NCI-H1417 treated with DMSO at 0.1 percent for 48 hours (cell line): ENCODE measurements around the gene VSX1.

Source experiments
- DNase-seq: peaks from one replicate; lab custom pipeline; 2025; lab: John Stamatoyannopoulos, UW

Gene VSX1

GRCh38 chr20:25053255-25054031 is 28.5 kb downstream of the VSX1 start:
- DNase-seq: no peak

DNA sequence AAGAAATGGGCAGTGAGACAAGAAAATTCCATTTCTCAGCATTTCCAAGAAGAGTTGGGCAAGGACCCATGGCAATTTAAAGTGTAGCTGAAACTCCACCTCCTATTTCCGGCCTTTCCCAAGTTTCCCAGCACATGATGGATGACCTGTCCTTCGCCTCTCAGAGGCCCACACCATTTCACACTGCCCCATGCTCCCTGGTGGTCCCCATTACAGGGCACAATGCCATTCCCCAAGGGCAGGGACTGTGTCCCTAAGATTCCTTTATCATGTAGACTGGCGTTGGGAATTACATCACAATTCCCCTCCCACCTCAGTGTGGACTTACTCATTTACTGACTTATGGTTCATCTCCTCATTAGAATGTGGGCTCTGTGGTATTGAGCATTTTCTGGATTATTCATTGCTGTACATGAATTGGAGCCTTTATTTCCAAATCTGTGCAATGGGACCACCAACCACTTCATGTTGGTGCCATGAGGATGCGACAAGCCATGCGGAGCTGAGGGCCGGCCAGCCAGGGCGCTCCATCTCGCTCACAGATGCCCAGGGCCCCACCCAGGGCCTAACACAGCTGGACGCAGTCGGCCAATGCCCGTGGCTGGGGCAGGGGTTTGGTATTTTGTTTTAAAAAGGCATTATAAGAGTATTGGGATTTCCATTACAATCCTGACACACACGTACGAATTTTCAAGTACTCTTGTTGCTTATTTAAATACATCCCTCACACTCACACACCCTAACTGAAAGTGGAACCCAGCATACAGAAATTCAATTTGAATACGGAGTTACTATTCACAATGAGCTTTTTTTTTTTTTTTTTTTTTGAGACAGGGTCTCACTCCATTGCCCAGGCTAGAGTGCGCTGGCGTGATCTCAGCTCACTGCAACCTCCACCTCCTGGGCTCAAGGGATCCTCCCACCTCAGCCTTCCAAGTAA is 29.4 kb downstream of the VSX1 start:
- no peak for DNase-seq

DNA sequence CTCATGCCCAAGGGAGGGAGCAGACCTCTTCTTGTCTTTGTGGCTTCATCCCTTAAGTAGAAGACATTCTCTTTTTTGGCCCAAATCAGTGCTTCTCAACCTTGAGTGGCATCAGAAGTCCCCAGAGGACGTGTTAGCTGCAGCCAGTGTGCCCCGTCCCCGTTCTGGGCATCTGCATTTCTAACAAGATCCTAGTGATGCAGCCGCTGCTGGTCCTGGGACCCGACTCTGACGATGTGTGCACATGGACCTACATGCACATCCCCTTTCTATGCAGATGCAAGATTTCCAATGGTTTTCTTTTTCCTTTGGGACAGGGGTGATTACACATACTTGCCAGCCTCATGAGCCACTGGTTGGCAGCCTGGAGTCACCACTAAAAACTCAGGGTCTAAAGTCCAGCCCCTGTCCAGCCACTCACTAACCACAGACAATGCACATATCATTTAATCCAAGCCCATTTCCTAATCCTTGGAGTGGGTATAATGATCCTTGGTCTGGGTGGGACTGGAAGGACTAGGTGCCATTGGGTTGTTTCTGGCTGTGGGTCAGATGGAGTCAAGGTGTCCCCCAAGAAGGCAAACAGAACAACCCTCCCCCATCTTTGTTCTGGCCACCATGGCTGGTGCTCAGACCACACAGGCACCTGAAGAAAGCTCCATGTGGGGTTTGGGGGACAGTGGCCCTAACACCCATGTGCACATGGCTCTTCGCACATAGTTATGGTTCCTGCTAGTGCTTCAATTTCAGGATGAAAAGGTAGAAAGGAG is 30.4 kb downstream of the VSX1 start:
- DNase-seq: no peak

DNA sequence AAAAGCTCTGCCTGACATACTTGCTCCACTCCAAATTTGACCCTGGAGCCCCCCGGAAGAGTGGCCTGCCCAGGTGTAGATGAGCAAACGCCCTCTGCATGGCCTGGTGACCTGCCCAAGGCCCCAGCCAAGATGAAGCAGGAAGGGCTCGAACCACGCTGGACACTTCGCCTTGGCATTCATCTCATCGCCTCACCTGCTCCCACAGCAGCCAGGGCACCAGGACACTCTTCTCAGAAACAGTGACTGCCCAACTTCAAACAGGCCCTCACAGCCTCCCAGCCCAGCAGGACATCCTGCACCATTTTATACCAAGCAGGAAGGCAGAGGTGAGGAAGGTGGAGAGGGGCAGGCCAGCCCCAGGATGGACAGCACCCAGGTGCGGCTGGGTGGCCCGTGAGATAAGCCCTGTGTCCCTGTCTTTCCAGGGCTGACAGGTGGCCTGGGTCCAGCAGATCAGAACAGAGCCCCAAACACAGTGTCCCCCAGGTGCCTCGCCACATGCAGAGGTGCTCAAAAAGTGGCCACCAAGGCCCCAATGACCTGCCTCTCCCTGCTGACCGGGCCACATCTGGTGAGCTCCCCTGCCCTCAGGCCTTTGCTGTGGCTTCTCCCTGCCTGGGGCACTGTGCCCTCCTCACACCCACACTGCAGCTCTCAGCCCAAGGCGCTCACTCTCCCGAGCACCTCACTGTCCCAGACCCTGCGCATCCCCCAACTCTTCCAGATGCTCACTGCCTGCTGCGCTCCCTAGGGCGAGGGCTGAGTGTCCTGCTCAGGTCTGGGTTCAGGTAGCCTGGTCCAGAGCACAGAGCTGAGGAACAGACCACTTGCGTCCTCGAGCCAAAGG is 31.2 kb downstream of the VSX1 start:
- no peak for DNase-seq

DNA sequence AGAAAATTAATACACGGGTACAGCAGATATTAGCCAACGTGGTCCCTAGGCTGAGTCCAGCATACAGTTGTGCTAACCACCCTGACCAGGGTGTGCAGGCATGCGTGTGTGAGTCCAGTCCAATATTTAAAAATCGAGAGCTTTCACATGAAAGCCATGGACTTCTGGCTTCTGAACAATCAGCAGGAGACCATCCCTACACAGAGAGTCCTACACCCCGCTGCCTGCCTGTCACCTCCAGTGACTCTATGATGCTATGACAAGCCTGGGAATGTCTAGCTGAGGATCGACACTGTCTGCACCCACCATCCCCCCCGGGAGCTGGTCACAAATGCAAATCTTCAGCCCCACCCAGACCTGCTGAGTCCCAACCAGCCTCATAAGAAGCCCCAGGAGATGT is 31.9 kb downstream of the VSX1 start:
- no peak for DNase-seq

DNA sequence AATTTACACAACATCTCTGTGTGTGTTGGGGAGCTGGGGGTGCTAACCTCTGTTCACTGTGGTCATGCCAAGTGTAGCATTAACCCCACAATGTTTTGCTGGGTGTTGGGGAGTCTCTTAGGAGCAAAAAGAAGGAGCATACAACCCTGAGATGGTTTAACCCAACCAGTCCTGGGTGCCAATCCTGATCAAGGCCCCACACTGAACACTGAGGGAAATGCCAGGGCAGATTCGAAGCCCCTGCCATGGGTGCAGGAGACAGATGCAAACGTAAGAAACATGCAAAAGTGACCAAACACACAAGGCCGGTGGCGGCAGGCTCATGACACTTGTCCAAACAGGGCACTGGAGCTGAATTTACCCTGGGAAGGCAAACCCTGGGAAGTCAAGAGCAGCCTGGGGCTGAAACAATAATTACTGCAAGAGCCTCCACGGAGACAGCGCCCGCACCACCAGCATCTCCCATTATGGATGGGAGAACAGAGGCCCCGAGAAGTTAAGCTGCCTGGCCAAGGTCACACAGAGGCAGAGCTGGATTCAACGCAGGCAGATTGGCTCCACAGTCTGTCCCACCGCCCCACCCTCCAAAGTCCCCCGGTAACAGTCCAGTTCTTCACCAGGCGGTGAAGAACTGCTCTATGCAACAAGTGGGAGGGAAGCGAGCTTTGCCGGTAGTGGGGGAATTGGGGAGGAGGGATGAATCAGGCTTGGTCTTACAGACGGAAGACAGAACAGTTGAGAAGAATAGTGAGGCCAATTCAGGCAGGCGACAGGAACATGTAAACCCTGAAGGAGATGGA is 32.5 kb downstream of the VSX1 start:
- no peak for DNase-seq

DNA sequence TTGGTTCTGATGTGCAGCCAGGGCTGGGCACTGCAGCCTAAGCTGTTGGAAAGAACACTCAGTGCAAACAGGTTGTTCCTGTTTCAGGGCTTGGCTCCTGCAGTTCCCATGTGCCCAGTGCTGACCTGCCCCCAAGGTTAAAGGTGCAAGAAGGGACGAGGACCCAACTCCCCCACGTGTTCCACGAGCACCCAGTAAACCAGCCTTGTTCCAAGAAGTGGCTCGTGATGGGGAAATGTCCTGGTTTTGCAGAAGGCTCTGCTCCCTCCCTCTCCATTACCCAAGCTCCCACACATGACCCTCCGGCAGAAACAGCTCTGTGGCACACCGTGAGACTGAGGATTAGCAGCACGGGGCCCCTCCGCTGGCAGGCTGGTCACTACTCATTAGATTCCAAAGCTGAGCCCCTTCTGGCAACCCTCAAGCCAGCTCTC is 33.4 kb downstream of the VSX1 start:
- no peak for DNase-seq

DNA sequence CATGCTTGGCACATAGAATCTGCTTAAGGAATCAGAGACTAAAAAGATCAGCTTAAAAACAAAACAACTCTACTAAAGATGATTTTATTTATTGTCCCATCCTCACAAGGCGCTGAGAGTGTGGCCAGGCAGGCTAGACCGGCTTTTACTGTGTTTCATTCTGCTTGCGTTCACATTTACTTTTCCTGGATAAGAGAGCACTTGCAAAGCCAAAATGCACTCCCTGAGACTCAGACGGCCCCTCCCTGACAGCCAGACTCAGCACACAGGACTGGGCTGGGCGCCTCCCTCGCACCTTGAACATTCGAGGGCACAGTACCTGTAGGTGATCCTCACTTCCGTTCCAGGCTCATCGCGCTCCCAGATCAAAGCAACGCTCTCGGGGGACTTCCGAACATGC is 34.2 kb downstream of the VSX1 start:
- DNase-seq: no peak

DNA sequence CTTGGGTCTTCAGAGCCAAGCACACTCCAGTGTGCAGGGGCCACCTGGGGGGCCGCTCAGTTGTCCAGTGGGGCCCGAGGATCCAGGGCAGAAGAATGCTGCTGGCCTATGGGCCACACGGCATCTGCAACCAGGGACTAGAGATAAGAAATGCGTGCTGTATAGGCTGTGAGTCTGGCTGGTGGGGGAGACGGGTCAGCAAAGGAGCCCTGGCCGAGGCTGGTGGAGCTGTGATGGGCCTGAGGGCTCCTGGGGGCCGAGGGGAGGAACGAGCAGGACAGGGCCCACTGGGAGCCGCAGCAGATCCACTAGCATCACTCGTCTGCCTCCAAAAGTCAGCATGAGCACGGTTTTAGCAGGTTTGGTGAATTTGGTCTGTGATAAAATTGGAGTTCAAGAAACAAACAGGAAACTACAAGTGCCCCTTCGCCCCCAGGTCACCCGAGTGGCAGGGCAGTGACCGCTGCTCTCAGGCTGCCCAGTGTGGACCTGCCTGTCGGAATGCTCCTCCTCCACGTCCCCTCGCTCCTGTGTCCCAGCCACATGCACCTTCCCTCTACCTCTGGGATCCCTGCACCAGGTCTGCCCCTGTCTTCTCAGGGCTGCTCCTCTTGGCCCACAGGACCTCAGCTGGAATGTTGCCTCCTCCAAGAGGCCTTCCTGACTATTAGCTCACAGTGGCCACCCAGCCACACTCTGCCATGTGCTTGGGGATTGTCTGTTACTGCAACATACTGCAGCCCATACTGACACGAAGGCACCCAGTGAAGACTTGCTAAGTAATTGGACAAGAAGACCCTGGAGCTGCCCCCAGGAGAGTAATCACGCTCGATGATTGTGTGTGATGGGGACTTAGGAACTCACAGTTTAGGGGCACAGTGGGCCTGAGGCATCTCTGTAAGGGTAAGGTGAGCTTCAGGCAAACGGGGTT is 34.9 kb downstream of the VSX1 start:
- no peak for DNase-seq

DNA sequence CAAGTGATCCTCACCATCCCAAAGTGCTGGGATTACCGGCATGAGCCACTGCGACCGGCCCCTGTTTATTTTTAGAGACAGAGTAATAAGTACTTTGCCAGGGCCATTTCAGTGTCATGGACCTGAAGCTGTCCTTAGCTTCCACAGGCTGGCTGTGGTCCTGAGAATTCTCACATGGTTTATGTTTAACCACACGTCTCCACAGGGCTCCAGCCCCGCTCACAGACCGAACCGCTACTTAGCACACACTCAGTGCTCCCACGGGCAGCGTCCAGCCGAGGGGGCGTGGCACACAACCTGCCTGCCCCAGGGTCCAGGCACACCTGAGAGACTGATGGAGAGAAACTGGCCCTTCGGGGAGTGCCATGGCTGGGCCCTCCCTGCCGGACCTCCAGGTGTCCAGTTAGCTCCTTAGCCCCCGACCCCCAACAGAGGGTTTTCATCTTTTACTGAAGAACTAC is 35.7 kb downstream of the VSX1 start:
- DNase-seq: no peak

DNA sequence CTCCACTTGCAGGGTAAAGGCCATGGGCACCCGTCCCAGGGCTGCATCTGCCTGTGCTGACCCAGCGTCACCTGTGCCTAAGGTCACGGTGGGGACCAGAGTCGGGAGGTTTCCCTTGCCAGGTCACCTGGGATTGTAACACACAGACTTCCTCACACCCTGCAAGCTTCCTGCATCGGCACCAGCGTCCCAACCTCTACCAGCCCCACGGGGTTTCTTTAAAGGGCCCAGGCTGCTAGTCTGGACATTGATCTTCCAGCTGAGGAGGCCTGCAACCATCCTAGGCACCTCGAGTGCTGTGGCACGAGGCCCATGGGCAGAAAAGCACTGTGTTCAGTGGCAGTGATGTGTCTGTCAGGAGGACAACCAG is 36.6 kb downstream of the VSX1 start:
- no peak for DNase-seq

DNA sequence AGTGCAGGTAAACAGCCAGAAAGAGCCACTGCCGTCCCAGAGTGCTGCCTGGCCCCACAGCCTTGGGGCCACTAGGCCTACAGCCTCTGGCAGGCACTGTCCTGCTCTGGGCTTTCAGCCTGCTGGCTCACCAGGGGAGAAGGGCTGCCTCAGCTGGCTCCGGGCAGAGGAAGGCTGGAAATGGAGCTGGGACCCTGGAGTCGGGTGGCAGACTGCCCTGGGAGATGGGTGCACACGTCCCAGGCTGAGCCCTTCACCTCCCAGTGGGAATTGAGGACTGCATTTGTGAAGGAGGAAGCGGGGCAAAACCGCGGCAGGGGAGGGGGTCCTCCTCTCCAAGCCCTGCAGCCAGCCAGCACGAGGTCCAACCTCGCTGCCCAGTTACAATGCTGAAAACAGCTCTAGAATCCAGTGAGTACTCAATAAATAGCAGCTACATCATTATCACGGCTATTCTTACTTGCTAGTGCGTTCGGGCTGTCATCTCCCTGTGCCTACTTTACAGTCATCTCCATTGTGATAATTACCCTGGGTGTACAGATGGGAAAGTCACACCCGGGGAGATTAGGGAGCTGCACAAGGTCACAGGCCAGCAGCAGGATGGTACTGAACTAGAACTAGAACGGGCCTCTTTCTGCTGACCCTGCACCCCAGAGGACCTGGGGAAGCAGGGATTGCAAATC is 37.1 kb downstream of the VSX1 start:
- no peak for DNase-seq

- DNase-seq: no peak
These were observed 37.7 kb downstream of the VSX1 start for GRCh38 chr20:25044261-25044560.

DNA sequence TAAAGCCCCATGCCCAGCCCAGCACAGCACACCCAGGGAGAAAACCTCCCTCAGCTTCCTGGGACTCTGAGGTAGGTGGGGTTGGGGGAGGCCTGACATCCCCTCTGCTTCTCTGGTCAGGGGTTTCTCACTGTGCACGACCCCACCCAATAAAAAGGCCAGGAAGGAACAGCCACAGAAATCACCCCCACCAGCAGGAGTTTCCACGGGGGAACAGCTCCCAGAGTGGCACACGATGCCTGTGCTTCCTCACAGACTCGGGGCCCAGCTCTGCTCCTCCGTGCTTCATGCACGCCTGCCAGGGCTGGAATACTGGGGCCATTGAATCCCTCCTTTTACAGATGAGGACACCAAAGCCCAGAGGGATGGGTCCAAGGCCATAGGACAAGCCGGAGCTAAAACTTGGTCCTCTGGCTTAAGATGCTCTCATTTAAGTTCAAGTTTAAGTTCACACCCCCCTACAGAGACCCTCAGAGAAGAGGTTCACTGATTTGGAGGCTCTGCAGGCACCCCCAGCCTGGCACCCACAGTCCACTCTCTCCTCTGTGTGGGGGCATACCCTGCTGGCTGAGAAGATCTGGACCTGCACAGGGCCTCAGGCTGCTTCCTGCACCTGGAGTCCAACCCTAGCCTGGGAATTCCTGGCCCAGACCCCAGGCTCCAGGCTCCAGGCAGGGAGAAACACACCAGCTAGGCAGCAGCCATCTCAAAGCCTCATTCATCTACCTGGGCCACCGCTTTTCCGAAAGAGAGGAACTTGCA is 38.3 kb downstream of the VSX1 start:
- DNase-seq: no peak

DNA sequence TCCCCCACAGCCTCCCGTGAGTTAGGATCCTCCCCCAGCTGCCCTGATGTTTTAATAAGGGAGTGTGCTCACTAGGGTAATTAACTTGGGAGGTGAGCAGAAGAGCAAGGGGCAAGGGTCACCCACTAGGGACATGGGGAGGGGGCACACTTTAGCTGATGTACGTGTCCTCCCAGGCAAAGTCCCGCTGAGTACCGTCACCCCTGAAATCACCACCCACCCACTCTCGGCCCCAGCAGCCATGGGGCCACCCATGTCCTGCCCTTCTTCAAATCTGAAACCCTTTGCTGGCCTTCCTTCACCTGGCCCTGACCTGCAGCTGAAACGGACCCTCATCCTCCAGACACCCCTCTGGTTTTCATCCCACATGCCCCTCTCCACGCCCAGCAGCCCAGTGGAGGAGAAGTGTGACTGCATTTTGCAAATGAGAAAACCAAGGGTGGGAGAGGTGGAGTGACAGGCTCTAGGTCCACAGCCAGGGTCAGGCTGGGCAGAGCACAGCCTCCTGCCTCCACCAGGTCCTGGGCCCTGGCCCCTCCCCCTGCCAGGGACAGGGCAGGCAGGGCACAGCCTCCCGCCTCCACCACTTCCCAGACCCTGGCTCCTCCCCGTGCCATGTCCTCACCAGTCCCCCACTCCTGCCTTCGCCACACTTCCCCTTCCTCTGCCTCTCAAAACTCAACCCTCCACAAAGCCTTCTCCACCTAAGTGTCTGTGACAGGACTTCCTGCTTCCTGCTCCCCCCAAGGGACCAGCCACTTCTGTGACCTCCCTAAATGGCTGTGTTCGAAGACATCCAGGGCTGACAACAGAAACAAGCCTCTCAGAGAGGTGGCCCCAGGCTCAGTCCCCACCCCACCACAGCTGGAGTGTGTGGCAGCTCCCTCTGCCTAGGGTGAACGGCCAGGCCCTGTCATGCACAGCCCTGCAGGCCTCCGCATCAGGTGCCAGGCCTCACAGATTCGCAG is 39.1 kb downstream of the VSX1 start:
- no peak for DNase-seq

DNA sequence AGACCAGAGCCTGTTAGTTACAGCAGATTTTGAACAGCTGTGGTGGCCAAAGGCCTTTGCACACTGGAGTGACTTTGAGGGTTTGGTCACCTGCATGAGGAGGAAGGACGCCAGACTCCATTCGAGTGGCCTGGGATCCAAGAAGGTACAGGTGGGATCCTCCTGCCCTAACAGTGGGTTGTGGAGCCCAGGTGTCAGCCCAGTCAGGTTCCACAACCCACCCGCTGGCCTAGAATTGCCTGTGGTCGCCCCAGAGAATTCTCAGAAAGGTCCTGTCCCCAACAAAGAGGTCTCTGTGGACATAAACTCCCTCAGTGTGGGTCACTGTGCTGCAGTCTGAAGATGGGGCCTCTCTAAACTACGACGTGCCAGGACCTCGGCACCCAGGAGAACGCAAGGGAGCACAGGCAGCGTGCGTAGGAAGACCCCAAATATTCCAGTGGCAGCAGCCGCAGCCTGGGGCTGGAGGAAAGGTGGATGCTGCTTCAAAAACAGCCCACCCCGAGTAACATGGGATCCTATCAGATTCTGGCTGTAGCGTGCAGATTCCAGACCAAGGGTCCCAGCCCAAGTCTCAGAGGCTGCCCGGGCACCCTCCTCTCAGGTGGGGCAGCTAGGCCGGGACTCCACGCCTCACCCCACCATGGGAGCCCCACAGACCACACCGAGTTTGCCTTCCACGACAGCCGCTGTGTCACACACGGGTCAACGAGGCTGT is 40.0 kb downstream of the VSX1 start:
- no peak for DNase-seq
